ENCODE measurements around the gene TNIP1. TPM values are rescaled to one million over a fixed set of nuclear protein-coding genes. Genes with fewer than 3 reads are reported as not detected.

The TNIP1 gene
- total RNA-seq, 2 experiments from 2014 or later = 110 to 115 TPM

DNA sequence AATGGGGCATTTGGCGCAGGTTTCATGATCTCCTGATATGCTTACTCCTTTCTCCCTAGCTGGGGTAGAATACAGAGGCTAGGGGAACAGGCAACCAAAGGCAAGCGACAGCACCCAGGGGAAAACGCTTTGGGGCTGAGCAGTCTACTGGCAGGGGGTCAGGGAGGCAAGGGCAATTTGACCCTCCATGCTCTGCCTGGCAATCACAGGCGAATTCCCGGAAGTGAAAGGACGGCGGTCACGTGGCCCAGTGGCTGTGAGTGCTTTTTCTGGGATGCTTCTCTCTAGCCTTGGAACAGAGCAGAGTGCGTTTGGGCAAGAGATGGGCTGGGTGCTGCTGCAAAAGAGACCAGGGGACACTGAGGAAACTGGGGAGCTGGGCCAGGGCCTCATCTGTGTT, 54.7 kb downstream of the TNIP1 start:
- Histone ChIP-seq H3K27ac (ENCODE audit: low read depth in 1 of 2, low read length in 2 of 2) (no peak overlapping the region), H3K9me3 (ENCODE audit: control insufficient read depth in 1 of 2, insufficient read depth in 1 of 2, low read length in 2 of 2) (no peaks in the 10 kb centered on the region), H3K4me3 (ENCODE audit: low read length) (no peak overlapping the region), H3K27me3 (ENCODE audit: control insufficient read depth in 1 of 2, insufficient read depth in 2 of 2, low read length in 2 of 2) (no peaks in the 10 kb centered on the region), H3K36me3 (ENCODE audit: insufficient read depth, low read length) (peaks cover 46% of the 10 kb centered on the region), H3K4me1 (ENCODE audit: insufficient read depth, low read length) (peaks cover 3% of the 10 kb centered on the region)
- Mint-ChIP-seq H3K36me3 (ENCODE audit: low read depth) (peaks cover 37% of the 10 kb centered on the region), H3K27ac (no peak overlapping the region), H3K27me3 (no peaks in the 10 kb centered on the region), H3K4me3 (no peak overlapping the region), H3K9me3 (no peaks in the 10 kb centered on the region), H3K4me1 (ENCODE audit: low read depth) (peaks cover 14% of the 10 kb centered on the region)
- ChIA-PET POLR2A (no interaction called here), CTCF (no interaction called here)
- ATAC-seq (ENCODE audit: poor library complexity) (no peak), DNase-seq (no peak)
- intact Hi-C loops (cut with DNase I, micrococcal nuclease) = no loop called here
- TF ChIP-seq, protein P1, sequence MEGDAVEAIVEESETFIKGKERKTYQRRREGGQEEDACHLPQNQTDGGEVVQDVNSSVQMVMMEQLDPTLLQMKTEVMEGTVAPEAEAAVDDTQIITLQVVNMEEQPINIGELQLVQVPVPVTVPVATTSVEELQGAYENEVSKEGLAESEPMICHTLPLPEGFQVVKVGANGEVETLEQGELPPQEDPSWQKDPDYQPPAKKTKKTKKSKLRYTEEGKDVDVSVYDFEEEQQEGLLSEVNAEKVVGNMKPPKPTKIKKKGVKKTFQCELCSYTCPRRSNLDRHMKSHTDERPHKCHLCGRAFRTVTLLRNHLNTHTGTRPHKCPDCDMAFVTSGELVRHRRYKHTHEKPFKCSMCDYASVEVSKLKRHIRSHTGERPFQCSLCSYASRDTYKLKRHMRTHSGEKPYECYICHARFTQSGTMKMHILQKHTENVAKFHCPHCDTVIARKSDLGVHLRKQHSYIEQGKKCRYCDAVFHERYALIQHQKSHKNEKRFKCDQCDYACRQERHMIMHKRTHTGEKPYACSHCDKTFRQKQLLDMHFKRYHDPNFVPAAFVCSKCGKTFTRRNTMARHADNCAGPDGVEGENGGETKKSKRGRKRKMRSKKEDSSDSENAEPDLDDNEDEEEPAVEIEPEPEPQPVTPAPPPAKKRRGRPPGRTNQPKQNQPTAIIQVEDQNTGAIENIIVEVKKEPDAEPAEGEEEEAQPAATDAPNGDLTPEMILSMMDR (IDR thresholded peaks at IDR 0.05) = no peak

DNA sequence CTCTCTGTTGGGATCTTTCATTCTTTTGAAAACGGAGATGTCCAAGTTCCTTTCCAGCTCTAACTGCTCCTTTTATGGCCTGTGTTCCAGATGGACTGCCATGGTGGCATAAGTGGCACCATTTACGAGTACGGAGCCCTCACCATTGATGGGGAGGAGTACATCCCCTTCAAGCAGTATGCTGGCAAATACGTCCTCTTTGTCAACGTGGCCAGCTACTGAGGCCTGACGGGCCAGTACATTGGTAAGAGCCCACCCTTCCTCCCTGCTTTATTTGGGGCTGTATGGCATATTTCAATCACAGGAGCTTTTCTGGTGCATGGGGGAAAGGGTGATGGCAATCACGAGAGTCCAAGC, 55.6 kb downstream of the TNIP1 start:
- no peaks in the 10 kb centered on the region for H3K27me3 ChIP-seq (ENCODE audit: control insufficient read depth in 1 of 2, insufficient read depth in 2 of 2, low read length in 2 of 2)
- no peaks in the 10 kb centered on the region for H3K9me3 ChIP-seq (ENCODE audit: control insufficient read depth in 1 of 2, insufficient read depth in 1 of 2, low read length in 2 of 2)
- H3K36me3 Mint-ChIP-seq (ENCODE audit: low read depth) = peaks cover 29% of the 10 kb centered on the region
- H3K4me1 ChIP-seq (ENCODE audit: insufficient read depth, low read length) = peaks cover 12% of the 10 kb centered on the region
- ChIA-PET POLR2A (no interaction called here), CTCF (no interaction called here)
- TF ChIP-seq, protein P1 (IDR thresholded peaks at IDR 0.05) = no peak
- peaks cover 37% of the 10 kb centered on the region for H3K36me3 ChIP-seq (ENCODE audit: insufficient read depth, low read length)
- peaks cover 19% of the 10 kb centered on the region for H3K4me1 Mint-ChIP-seq (ENCODE audit: low read depth)
- H3K27ac ChIP-seq (ENCODE audit: low read depth in 1 of 2, low read length in 2 of 2) = no peak overlapping the region
- no peaks in the 10 kb centered on the region for H3K9me3 Mint-ChIP-seq
- ATAC-seq (ENCODE audit: poor library complexity) = no peak
- intact Hi-C loops (cut with DNase I, micrococcal nuclease) = no loop called here
- H3K27me3 Mint-ChIP-seq = no peaks in the 10 kb centered on the region
- H3K4me3 ChIP-seq (ENCODE audit: low read length) = no peak overlapping the region
- no peak for DNase-seq
- H3K27ac Mint-ChIP-seq = no peak overlapping the region
- H3K4me3 Mint-ChIP-seq = no peak overlapping the region

DNA sequence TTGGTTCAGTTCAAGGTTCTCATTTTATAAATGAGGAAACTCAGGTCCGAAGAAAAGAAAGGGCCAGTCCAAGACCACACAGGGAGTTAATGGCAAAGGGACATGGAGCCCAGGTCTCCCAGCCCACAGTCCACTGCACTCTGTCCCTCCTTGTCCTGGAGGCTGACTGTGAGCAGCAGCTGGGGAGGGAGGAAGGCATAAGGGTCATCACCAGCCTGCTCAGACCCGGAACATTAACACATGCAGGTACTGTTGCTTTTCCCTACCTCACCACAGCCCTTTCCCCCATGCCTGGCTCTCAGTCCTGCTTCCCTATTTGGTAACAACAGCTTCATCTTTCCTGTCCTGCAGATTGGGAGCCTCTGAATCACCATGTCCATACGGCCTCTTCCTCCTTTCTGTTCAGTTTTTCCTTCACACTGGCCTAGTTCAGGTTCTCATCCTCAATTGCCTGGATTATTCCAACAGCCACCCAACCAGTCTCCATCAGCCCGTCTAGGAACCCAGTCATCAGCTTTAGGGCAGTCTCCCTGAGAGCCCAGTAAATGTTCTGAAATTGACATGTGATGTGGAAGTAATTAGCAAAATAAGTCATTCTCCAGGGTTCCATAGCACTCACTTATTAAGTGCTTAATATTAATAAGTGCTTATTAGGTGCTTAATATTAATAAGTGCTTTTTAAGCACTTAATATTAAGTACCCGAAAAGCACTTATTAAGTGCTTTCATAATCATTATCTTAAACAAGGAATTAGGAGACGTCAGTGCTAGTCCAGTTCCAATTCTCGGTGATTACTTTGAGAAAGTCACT, 56.2 kb downstream of the TNIP1 start:
- Histone ChIP-seq H3K4me3 (ENCODE audit: low read length) (no peak overlapping the region), H3K27me3 (ENCODE audit: control insufficient read depth in 1 of 2, insufficient read depth in 2 of 2, low read length in 2 of 2) (no peaks in the 10 kb centered on the region), H3K27ac (ENCODE audit: low read depth in 1 of 2, low read length in 2 of 2) (no peak overlapping the region), H3K36me3 (ENCODE audit: insufficient read depth, low read length) (peaks cover 31% of the 10 kb centered on the region), H3K9me3 (ENCODE audit: control insufficient read depth in 1 of 2, insufficient read depth in 1 of 2, low read length in 2 of 2) (no peaks in the 10 kb centered on the region), H3K4me1 (ENCODE audit: insufficient read depth, low read length) (peaks cover 16% of the 10 kb centered on the region)
- H3K36me3 Mint-ChIP-seq (ENCODE audit: low read depth) = peaks cover 23% of the 10 kb centered on the region
- peaks cover 25% of the 10 kb centered on the region for H3K4me1 Mint-ChIP-seq (ENCODE audit: low read depth)
- intact Hi-C loops (cut with DNase I, micrococcal nuclease) = no loop called here
- TF ChIP-seq, protein P1 (IDR thresholded peaks at IDR 0.05) = no peak
- H3K4me3 Mint-ChIP-seq = no peak overlapping the region
- ChIA-PET CTCF (no interaction called here), POLR2A (no interaction called here)
- H3K27me3 Mint-ChIP-seq = no peaks in the 10 kb centered on the region
- DNase-seq (no peak), ATAC-seq (ENCODE audit: poor library complexity) (no peak)
- H3K27ac Mint-ChIP-seq = no peak overlapping the region
- no peaks in the 10 kb centered on the region for H3K9me3 Mint-ChIP-seq
